ENCODE measurements around the gene GSDME.
"Not testable (repeated sequence)": the region's sequence is repeated elsewhere in the genome, so short reads cannot be mapped to it uniquely, and the experiment has no call there.

The GSDME gene

DNA sequence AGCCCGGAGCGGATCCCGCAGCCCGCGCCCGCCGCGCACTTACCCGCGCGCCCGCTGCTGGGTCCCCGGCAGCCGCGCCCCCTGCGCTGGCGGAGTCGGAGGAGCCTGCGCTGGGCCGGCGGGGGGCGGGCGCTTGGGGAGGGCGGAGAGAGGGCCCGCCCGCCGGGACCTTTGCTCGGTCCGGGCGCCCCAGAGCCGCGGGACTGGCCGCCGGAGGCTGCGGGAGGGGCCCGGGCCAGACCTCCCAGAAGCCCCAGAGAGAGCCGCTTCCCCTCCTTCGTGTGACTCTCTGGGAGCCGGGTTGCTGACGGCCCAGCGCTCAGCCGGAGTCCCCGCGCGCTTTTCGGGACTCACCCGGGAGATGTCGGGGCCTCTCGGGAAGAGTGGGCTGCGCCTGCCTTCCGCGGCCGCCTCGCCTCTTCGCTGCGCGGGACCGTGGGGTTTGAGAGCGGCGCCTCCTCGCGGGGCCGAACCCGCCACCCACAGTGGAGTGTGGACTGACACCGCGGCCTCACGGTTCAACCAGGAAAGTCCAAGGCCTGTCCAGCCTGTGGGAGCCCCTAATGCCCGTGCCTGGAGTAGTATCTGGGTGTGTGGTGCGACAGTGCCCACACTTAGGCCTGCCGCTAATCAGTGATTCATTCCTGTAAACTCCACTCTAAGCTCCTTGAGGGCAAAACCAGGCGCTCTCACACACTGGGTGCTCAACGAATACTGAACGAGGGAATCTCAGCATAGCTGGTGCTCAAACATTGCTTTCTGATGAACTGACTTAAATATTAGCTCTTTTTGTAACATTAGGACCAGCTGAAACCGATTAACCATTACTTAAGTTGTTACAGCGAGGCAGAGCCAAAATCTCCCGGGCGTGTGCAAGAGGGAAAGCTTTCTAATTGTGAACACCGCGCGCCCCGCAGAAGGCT is at the start of gene GSDME:
TSS of gene GSDME (minus strand) at position 112 of the 923 bp plus-strand sequence. CDS start 7,690 bp downstream, outside the sequence.
- DNase-seq, result peak in 33 of 56 donors; percentile 19 to 82 (median 61)

DNA sequence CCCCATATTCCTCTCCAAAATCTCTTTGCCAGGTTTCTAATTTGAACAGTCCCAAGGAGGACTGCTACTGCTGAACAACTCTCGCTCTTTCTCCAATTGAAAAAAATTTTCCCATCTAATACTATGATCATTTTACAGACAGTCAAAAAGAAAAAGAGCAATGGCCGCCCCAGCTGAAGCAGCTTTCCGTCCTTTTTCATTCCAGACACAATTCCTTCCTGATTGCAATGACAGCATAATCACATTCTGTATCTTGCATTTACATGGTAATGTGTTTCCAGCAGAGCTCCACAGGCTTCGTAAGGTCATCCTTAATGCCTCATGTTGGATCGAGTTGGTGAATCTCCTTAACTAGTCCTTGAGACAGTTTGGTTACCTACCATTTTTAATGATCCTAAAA is 45.0 kb upstream of the GSDME start:
- DNase-seq, result no peak

DNA sequence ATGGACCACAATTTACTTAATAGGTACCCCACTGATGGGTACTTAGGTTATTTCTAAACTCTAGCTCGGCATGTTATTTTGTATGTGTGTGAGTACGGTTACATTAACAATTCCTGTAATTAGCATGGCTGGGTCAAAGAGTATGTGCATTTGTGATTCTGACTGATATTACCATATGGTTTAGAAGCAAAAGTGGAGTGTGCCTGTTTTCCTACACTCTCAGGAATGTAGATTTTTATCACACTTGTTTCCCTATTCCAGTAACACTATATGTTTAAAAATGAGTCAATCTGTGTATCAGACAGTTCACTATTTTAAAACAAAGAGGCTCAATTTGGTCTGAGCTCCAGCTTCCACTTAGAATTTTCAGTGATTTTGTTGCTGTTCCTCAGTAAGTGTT is 44.6 kb upstream of the GSDME start:
- no peak for DNase-seq

DNA sequence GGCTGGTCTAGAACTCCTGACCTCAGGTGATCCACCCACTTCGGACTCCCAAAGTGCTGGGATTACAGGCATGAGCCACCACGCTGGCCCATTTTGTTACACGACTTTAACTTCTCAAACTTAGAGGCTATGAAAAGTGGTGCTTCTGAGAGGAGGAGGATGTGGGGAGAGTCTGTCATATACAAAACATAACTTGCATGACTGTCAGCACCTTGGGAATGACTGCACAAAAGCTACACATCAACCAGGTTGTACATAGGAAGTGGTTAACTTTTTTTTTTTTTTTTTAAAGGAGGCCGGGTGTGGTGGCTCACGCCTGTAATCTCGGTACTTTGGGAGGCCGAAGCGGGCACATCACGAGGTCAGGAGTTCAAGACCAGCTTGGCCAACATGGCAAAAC is 43.4 kb upstream of the GSDME start:
- no peak for DNase-seq

DNA sequence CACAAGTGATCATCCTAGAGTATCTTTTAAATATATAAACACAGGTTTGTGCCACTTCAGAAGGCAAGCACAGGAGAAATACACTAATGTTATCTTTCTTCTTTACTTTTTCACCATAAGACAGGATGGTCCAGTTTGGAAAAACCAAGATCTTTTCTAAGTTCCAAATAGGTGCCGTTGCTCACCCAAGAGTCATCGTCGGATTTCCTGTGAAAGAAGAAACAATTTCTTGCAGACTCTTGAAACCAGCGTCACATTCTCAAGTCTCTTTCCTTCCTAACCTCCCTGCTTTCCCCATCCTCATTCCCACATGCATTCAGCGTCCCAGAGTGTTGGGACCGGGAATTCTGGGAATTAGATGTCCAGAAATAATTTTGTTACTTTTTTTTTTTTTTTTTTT is 42.8 kb upstream of the GSDME start:
- no peak for DNase-seq

DNA sequence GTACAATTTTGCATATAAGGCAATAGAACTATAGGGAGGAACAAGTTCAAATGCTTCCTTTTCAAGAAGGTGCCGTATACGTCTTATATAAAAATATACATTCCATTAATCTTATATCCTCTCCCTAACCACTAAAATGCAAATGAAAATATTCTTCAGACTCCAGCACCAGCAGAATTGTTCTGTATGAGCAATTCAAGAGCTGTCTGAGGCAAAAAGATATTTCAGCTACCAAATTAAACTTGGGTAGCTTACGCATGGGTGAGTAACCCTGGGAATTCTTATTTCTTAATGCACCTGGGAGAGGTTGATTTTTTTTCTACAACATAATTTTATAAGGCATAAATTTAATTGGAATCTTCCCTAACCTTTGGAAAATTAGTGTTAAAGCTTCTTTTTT is 42.2 kb upstream of the GSDME start:
- no peak for DNase-seq

DNA sequence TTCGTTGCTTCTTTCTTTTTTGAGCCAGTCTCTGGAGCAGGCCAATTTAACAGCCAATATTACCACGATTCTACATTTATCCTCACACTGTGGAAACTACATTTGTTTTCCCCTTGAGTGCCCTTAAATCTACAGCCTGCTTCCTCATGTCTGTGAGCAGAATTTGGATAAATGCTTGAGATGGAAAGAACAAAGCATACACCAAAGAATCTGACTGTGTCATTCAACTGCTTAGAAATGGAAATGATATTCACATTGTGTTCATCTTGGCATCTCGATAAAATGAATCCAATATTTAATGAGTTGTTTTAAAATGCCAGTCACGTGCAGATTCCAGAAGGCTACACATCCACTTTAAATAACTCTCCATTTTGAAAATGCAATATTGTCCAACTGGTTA is 41.0 kb upstream of the GSDME start:
- DNase-seq, result no peak

DNA sequence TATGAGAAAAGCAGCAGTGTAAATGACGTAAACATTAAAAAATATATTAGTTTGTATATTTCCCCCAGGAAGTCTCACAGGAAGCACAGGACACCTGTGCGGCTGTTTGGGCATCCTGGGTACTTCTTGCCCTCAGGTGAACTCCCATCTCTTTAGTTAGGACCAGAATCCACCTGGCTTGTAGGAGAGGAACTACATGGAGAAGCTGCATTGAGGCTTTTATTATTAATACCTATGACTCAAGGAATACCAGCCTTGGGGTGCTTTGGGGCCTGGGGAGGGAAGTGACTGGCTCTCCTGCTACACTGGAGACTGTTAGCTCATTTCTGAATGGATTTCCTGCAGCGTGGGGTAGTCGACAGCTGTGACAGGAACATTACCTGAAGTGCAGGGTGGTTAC is 40.0 kb upstream of the GSDME start:
- no peak for DNase-seq

DNA sequence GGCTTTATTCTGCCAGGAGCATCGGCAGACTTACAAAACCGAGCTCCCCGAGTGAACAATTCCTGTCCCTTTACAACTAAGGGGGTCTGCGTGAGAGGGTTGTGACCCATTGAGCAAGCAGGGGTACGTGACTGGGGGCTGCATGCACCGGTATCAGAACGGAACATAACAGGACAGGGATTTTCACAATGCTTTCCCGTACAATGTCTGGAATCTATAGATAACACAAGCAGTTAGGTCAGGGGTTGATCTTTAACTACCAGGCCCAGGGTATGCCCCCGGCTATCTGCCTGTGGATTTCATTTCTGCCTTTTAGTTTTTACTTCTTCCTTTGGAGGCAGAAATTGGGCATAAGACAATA is 38.1 kb upstream of the GSDME start:
- no peak for DNase-seq

DNA sequence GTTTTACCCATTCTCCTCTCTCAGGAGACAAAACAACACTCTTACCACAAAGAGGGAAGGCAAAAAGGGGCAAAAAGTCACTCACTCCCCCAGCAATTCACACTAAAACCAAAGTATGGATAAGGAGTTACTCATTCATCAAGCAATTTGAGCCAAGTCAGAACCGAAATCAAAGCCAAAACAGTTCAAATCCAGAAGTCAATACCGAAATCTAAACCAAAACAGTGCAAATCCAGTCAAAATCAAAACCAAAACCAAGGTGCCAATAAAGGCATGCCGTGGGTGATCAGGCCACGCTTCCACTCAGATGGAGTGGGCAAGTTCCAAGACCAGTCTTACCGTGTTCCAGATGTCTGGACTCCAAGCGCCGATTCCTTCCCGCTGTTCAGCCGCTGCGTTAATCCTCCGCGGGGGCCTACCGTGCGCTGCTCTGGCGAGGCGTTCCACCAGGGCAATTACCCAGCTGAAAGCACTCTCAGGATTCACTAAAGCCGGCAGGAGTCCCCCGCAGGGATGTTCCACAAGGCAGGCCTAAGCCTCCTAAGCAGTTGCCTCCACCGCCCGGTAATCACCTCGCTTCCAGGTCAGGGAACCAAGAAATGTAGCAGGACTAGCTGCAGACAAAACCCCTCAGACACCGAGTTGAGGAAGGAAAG is 37.6 kb upstream of the GSDME start:
- DNase-seq, result not testable (repeated sequence)

DNA sequence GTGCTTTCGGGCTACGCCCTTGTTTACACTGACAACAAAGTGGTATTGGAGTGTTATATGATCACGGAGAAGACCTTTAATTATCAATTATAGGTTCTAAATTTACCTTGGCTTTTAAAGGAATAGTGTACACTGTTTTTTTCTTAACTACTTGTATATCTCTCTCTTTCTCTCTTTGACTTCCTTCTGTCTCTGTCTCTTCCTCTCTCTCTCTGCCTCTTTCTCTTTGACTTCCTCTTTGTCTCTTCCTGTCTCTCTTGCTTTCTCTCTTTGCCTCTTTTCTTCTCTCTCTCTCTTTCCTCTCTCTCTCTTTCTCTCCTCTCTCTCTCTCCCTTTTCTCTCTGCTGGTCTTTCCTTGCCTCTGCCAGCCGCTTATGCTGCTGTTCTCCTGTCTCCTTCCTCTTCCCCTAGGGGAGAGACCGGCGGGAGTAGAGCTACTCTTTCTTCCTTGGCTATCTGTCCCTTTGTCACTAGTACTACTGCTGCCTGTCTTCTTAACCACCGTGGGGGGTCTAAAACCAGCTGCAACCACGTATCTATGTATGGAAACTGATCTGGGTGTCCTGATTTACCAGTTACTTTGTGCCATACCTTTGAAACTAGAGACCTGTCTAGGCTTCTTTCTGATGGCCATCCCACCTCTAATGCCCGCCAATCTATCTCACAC is 36.9 kb upstream of the GSDME start:
- no peak for DNase-seq

DNA sequence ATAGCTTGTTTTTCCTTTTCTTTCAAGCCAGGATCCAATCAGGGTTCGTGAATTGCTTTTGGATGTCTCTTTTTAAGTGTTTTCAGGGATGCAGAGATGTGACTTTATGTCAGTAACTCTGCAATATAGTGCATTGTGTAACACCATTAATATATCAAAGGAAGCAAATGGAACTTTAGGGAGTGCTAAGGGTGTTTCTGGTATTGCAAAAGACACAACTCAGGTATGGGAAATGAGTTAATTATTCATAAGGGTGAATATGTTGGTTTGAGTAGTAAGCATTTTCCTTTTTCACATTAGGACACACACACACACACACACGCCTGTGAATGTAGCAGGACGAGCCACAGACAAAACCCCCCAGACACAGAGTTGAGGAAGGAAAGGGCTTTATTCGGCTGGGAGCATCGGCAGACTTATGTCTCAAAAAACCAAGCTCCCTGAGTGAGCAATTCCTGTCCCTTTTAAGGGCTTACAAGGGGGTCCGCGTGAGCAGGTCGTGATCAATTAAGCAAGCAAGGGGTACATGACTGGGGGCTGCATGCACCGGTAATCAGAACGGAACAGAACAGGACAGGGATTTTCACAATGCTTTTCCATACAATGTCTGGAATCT is 31.8 kb upstream of the GSDME start:
- DNase-seq, result no peak

DNA sequence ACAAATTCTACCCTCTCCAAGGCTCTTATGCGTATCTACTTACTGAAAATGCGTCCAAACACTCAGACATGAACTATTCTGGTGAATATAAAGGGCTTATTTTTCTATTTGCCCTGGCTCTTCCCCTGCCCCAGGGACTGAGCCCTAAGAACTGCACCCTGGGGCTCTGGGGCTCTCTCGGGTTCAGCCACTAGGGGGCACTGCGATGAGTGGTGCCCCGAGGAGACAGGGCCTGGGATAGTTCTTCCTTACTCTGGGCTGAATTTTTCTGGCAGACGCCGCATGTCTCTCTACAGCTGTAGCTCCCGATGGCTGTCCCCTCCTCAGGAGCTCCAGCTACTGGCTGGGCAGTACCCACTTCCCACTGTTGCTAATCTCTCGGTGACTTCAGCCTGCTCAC is 30.8 kb upstream of the GSDME start:
- DNase-seq, result no peak

DNA sequence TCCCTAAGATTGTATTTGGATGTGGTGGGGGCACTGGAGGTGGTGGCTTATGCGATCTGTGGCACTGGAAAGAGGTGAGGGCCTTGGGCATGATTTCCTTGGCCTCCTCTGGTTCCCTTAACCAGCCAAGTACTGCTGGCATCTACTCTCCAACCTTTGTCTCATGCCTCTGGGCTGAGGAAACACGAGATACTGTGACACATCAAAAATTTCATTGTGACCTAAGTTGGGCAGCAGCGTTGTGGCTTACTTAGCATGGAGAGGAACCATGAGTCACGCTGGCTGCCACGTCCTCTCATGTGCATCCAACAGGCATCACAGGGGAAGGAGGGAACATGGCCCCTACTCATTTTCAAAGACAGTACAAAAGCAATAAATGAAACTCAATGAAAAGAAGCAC is 29.7 kb upstream of the GSDME start:
- DNase-seq, result peak in 2 of 56 donors; percentile 19 to 41

DNA sequence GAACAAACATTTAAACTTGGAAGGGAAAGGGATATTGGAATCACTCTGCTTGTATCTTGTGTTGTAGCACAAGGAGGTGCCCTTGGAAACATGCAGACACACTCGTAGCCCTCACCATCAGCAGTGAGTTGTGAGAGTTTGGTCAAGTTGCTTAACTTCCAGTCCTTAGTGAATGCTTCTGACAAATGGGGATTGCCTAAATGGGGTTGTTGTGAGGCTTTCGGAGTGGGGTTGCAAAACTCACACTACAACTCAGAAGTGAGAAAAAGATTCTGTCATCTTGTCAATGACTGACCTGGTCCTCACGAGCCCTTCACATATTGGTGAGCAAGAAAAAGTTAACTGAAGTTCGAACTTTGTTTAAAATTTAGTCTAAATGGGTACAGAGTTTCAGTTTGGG is 29.0 kb upstream of the GSDME start:
- DNase-seq, result no peak

DNA sequence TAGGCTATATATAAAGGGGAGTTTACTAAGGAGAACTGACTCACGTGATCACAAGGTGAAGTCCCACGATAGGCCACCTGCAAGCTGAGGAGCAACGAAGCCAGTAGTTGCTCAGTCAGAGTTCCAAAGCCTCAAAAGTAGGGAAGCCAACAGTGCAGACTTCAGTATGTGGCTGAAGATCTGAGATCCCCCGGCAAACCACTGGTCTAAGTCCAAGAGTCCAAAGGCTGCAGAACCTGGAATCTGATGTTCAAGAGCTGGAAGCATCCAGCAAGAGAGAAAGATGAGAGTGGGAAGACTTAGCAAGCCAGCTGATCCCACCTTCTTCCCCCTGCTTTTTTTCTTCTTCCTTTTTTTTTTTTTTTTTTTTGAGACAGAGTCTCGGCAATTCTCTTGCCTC is 27.0 kb upstream of the GSDME start:
- DNase-seq, result no peak

DNA sequence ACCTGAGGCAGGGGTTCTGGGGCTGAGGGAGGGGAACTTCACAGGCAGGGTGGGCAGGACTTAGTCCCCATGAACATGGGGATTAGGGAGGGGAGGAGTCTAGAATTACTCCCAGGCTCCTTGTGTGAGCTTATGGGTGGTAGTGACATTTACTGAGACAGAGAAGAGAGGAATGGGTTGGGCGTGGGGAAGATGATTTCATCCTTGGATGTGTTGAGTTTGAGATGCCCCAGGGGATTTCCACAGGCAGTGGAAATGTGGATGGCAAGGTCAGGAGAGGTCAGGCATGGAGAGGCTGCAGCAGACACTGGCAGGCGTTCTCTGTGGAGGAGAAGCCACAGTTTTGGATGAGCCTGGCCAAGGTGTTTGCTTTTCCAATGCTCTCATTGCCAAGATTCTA is 26.4 kb upstream of the GSDME start:
- no peak for DNase-seq

DNA sequence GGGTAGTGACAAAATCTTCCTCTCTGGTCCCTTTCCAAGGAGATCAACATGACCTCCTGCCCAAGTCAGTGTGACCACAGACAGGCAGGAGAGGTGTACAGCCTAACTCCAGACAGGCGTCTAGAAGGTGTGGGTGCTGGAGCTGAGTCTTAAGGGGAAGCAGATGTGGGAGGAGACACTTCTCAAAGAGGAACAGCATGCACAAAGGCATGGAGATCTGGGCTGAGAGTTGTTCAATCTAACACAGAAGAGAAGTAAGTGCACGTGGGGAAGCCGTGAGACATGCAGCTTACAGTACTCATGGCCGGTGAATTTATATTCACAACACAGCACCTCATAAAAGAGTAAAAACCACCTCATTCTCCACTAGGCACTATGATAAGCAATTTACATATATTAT is 23.8 kb upstream of the GSDME start:
- DNase-seq, result peak in 14 of 56 donors; percentile 3 to 50 (median 14)

DNA sequence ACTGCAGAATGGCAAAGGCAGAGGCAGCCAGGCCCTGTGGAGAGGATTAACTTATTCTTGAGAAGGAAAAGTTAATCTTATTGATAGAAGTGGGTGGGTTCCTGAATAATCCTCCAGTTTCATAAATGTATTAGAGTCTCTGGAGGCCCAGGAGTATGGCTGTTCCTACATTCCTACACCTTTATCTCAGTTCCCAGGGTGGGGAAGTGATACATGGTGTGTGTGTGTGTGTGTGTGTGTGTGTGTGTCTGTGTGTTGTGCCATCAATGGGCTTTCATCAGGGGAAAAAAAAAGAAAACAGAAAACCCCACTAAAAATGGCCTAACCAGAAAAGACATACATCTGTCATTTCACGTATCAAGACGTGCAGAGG is 22.0 kb upstream of the GSDME start:
- no peak for DNase-seq

DNA sequence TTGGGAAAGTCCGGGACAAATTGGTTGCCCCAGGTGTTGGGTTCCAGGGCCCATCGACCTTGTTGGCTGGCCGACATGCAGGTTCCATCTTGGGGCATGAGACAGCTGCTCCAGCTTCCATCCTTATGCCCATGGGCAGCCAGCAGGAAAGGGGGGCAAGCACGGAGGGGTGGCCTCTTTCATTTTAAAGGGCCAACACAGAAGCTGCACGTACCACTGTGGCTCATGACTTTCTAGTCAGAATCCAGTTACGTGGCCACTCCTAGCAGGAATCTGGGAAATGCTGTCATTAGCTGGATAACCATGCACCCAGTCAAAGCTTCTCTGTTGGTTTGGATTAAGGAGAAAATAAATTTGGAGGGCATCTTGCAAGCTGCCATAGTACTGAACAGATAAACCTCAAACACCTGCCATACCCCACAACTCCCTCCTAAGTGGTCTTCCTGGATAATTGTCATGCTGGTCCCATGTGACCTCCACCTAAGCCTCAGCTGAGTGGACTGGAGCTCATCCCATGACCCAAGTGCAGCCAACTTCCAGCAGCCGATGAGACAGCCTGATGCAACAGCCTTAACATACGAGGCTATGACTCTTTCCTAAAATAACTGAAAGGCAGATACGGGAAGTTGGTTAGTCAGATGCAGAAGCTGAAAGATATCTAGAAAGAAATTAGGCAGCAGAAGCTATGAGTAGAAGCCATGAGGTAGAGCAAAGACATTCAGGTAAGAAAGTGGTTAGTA is 21.4 kb upstream of the GSDME start:
- DNase-seq, result peak in 17 of 56 donors; percentile 1 to 43 (median 9)

DNA sequence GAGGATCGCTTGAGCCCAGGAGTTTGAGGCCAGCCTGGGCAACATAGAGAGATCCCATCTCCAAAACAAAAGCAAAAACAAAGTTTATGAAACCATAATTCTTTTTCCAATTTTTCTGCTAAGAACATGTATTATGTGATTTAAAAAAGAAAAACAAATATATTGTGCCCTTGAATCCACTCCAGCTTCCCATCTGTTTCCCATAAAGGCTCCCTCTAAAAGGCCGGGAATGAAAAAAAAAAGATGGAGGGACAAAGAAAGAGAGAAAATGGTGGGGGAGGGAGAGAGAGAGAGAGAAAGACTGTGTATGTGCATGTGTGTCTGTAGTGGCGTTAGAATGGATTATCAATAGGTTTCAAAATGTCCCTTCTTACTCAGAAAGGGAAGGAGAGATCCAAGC is 20.5 kb upstream of the GSDME start:
- no peak for DNase-seq
